H1 (cell line): ENCODE results near the gene TEX38. TPM values are rescaled to one million over a fixed set of nuclear protein-coding genes. Genes with fewer than 3 reads are reported as not detected.

ENCODE experiments used
- CTCF ChIA-PET: fragments of 300-600 bp; sonication (Branson Sonifier 250); formaldehyde crosslinking; loops from one replicate; lab custom pipeline; 2021; ENCODE audit not compliant: partially characterized antibody; lab: Charles Lee
- POLR2A ChIA-PET: fragments of 300-600 bp; sonication (Branson Sonifier 250); formaldehyde crosslinking; loops from one replicate; lab custom pipeline; 2021; ENCODE audit warnings: inconsistent platforms; ENCODE audit not compliant: partially characterized antibody; lab: Charles Lee
- DNase-seq, 2 experiments: peaks; one replicate each; pipeline versions ENCODE4 v3.0.0 to v3.0.0-alpha.2; 2010 to 2022; ENCODE audit warnings: low spot score in 2 of 2, low read depth in 1 of 2, mixed read lengths in 1 of 2
- FAIRE-seq: peaks from 2 replicates; lab custom pipeline; 2011; peaks lifted over from hg19 to GRCh38; lab: Jason Lieb, UNC
- H2AFZ ChIP-seq: 2 replicates; pipeline ENCODE4 v1.8.1; 2012; ENCODE audit warnings: low read length, inconsistent platforms
- H2AK5ac ChIP-seq: 2 replicates; pipeline ENCODE4 v1.6.1; 2013; ENCODE audit warnings: low read depth, low read length
- H2BK120ac ChIP-seq: replicated peaks from 2 replicates; pipeline ENCODE3; 2013; ENCODE audit warnings: low read depth, low read length, inconsistent platforms
- H2BK12ac ChIP-seq: 2 replicates; pipeline ENCODE4 v1.6.1; 2013; ENCODE audit warnings: low read depth, low read length
- H2BK15ac ChIP-seq: 2 replicates; pipeline ENCODE4 v1.6.1; 2013; ENCODE audit warnings: low read length
- H2BK20ac ChIP-seq: 2 replicates; pipeline ENCODE4 v1.6.1; 2013; ENCODE audit warnings: low read length
- H2BK5ac ChIP-seq: 2 replicates; pipeline ENCODE4 v1.6.1; 2013; ENCODE audit warnings: low read depth, low read length
- H3K14ac ChIP-seq: 2 replicates; pipeline ENCODE4 v1.6.1; 2013; ENCODE audit warnings: inconsistent platforms; ENCODE audit not compliant: insufficient read length
- H3K18ac ChIP-seq: 2 replicates; pipeline ENCODE4 v1.6.1; 2013; ENCODE audit warnings: low read length; ENCODE audit errors: extremely low read depth
- H3K23ac ChIP-seq: 2 replicates; pipeline ENCODE4 v1.6.1; 2013; ENCODE audit warnings: inconsistent platforms; ENCODE audit not compliant: insufficient read length
- H3K23me2 ChIP-seq: 2 replicates; pipeline ENCODE4 v1.6.1; 2013; ENCODE audit warnings: low read depth, low read length
- H3K27ac ChIP-seq: 2 replicates; pipeline ENCODE4 v1.6.1; 2011; ENCODE audit warnings: low read depth, low read length, inconsistent platforms
- H3K27me3 ChIP-seq, 4 experiments: replicated peaks in 1 of 4; 1 replicate in 1 of 4; 2 replicates in 3 of 4; pipeline versions ENCODE4 v1.6.1 to v1.8.1; 2011 to 2013; ENCODE audit warnings: low read length in 3 of 4, mild to moderate bottlenecking in 3 of 4, inconsistent platforms in 2 of 4, mixed read lengths in 2 of 4, moderate library complexity in 1 of 4; ENCODE audit not compliant: control insufficient read depth in 3 of 4, insufficient read depth in 3 of 4; ENCODE audit errors: extremely low read depth in 1 of 4
- H3K36me3 ChIP-seq, 4 experiments: 2 replicates each; pipeline versions ENCODE4 v1.6.1 to v1.8.1; 2011 to 2013; ENCODE audit warnings: mild to moderate bottlenecking in 4 of 4, low read length in 3 of 4, moderate library complexity in 2 of 4, control low read depth in 1 of 4, inconsistent platforms in 1 of 4; ENCODE audit not compliant: insufficient read depth in 4 of 4, control insufficient read depth in 2 of 4
- H3K4ac ChIP-seq: replicated peaks from 2 replicates; pipeline ENCODE3; 2013; ENCODE audit warnings: low read length, low read depth, mixed read lengths, inconsistent platforms; ENCODE audit not compliant: insufficient read length
- H3K4me1 ChIP-seq, 4 experiments: replicated peaks in 1 of 4; 1 replicate in 1 of 4; 2 replicates in 3 of 4; pipeline versions ENCODE4 v1.6.1 to v1.8.1; 2011 to 2013; ENCODE audit warnings: low read length in 3 of 4, inconsistent platforms in 2 of 4, mixed read lengths in 1 of 4; ENCODE audit not compliant: insufficient read depth in 4 of 4, control insufficient read depth in 3 of 4
- H3K4me2 ChIP-seq, 2 experiments: 2 replicates each; pipeline versions ENCODE4 v1.6.1 to v1.8.1; 2011 to 2013; ENCODE audit warnings: low read depth in 2 of 2, low read length in 2 of 2, control low read depth in 1 of 2, inconsistent platforms in 1 of 2, mild to moderate bottlenecking in 1 of 2; ENCODE audit not compliant: insufficient read depth in 1 of 2
- H3K4me3 ChIP-seq, 4 experiments: fragments of 200-600, 300-600 bp in 1 of 4; sonication (generic), shearing (Covaris generic), sonication (Bioruptor Twin) in 1 of 4; 2 replicates each; pipeline versions ENCODE4 v1.5.1 to v1.8.1; 2011 to 2016; ENCODE audit warnings: low read length in 4 of 4, low read depth in 3 of 4, control low read depth in 2 of 4, inconsistent platforms in 2 of 4, mild to moderate bottlenecking in 2 of 4, mixed read lengths in 1 of 4, moderate library complexity in 1 of 4; ENCODE audit not compliant: insufficient read depth in 2 of 4; ENCODE audit errors: extremely low read depth in 1 of 4
- H3K56ac ChIP-seq: replicated peaks from 2 replicates; pipeline ENCODE3; 2013; ENCODE audit warnings: low read depth, mild to moderate bottlenecking, mixed read lengths, low read length, inconsistent platforms; ENCODE audit not compliant: insufficient read length
- H3K79me1 ChIP-seq: 2 replicates; pipeline ENCODE4 v1.6.1; 2013; ENCODE audit warnings: low read depth, low read length, control low read depth
- H3K79me2 ChIP-seq, 2 experiments: 2 replicates each; pipeline versions ENCODE4 v1.6.1 to v1.8.1; 2012 to 2013; ENCODE audit warnings: low read length in 2 of 2, mild to moderate bottlenecking in 2 of 2, inconsistent platforms in 1 of 2; ENCODE audit not compliant: insufficient read depth in 2 of 2, control insufficient read depth in 1 of 2
- H3K9ac ChIP-seq, 4 experiments: replicated peaks in 1 of 4; 1 replicate in 1 of 4; 2 replicates in 3 of 4; pipeline versions ENCODE4 v1.6.1 to v1.8.1; 2011 to 2013; ENCODE audit warnings: low read depth in 3 of 4, low read length in 3 of 4, control low read depth in 2 of 4, mild to moderate bottlenecking in 2 of 4, moderate library complexity in 2 of 4, inconsistent platforms in 1 of 4; ENCODE audit errors: extremely low read depth in 1 of 4
- H3K9me3 ChIP-seq, 2 experiments: 2 replicates each; pipeline versions ENCODE4 v1.6.1 to v1.8.1; 2012 to 2013; ENCODE audit warnings: mild to moderate bottlenecking in 2 of 2, moderate library complexity in 2 of 2, control low read depth in 1 of 2, inconsistent platforms in 1 of 2, low read depth in 1 of 2, low read length in 1 of 2, mixed read lengths in 1 of 2; ENCODE audit not compliant: insufficient read depth in 2 of 2
- H4K20me1 ChIP-seq, 2 experiments: replicated peaks in 1 of 2; 2 replicates each; pipeline versions ENCODE3 to v1.8.1; 2011 to 2013; ENCODE audit warnings: inconsistent platforms in 2 of 2, low read length in 2 of 2, mild to moderate bottlenecking in 1 of 2; ENCODE audit not compliant: insufficient read depth in 2 of 2, control insufficient read depth in 1 of 2
- H4K5ac ChIP-seq: 2 replicates; pipeline ENCODE4 v1.6.1; 2013; ENCODE audit warnings: low read length, low read depth, mixed read lengths, inconsistent platforms; ENCODE audit not compliant: insufficient read length
- H4K8ac ChIP-seq: 2 replicates; pipeline ENCODE4 v1.8.0; 2013; ENCODE audit warnings: mild to moderate bottlenecking, moderate library complexity, low read length, inconsistent platforms; ENCODE audit not compliant: insufficient read depth; ENCODE audit errors: extremely low read depth
- H4K91ac ChIP-seq: replicated peaks from 2 replicates; pipeline ENCODE3; 2013; ENCODE audit warnings: low read length, mixed read lengths, inconsistent platforms; ENCODE audit not compliant: insufficient read length
- ASH2L ChIP-seq: fragments of 200-600, 300-600 bp; sonication (generic); IDR thresholded peaks from one replicate; pipeline ENCODE4 v1.7.1; 2017; ENCODE audit warnings: low read length
- BACH1 ChIP-seq: IDR thresholded peaks from 2 replicates; pipeline ENCODE4 v1.6.1; 2012; ENCODE audit warnings: low read length, improper control_type of control experiment
- CBX5 ChIP-seq: fragments of 300-800, 300-1000 bp; sonication (generic); IDR thresholded peaks from 2 replicates; pipeline ENCODE4 v1.7.1; 2016; ENCODE audit warnings: antibody characterized with exemption, low read length, low read depth
- CBX8 ChIP-seq: fragments of 300-800, 300-1000 bp; sonication (generic); IDR thresholded peaks from 2 replicates; pipeline ENCODE4 v1.7.1; 2016; ENCODE audit warnings: low read depth, low read length, borderline replicate concordance
- GABPA ChIP-seq: IDR thresholded peaks from 2 replicates; pipeline ENCODE4 v1.6.1; 2011; ENCODE audit warnings: mild to moderate bottlenecking, low read length, moderate library complexity, borderline replicate concordance; ENCODE audit not compliant: insufficient read depth
- JUN ChIP-seq: IDR thresholded peaks from 2 replicates; pipeline ENCODE4 v1.6.1; 2011; ENCODE audit warnings: low read depth, mild to moderate bottlenecking, improper control_type of control experiment, low read length
- RNF2 ChIP-seq: fragments of 200-900, 300-1000 bp; sonication (generic); IDR thresholded peaks from 2 replicates; pipeline ENCODE4 v1.7.1; 2016; ENCODE audit warnings: borderline replicate concordance, low read depth, mild to moderate bottlenecking, antibody characterized with exemption, low read length; ENCODE audit not compliant: poor library complexity, severe bottlenecking; ENCODE audit errors: missing control alignments
- ZNF274 ChIP-seq: IDR thresholded peaks from 2 replicates; pipeline ENCODE4 v1.7.0; 2012; ENCODE audit warnings: low read length, borderline replicate concordance; ENCODE audit errors: extremely low read depth
- WGBS, 2 experiments: shearing (Covaris generic) in 1 of 2; methylation state at CpG; one replicate each; pipeline versions ENCODE4 v1.1.6 to v1.1.7; 2013 to 2015; ENCODE audit warnings: low lambda C conversion rate in 2 of 2, mixed read lengths in 2 of 2, inconsistent platforms in 1 of 2, low coverage in 1 of 2, missing lambda C conversion rate in 1 of 2; ENCODE audit not compliant: insufficient replicate concordance in 2 of 2, insufficient coverage in 1 of 2, insufficient read length in 1 of 2; ENCODE audit errors: extremely low coverage in 1 of 2, missing lambda C conversion rate in 1 of 2; 5-methylcytosine and 5-hydroxymethylcytosine counted together
- polyA plus RNA-seq, 7 experiments: library from polyadenylated mRNA; depleted of rRNA in 3 of 7; stranded (reverse) in 5 of 7; unstranded in 2 of 7; fragments of >200 nt in 5 of 7; fragments of 200-250 nt in 2 of 7; gene quantifications; 1 replicate in 5 of 7; 2 replicates in 1 of 7; 4 replicates in 1 of 7; pipeline versions ENCODE4 v1.2.1 to v1.2.3, GENCODE V29; 2011 to 2013; ENCODE audit warnings: missing spikeins in 2 of 7, mixed read lengths in 2 of 7
- total RNA-seq: library from RNA; stranded (reverse); fragmentation: NEBNext Ultra II Directional; extraction: Animal tissue kit (Norgen Biotek cat#: 25700); gene quantifications from 2 replicates; pipeline ENCODE4 v1.2.1, GENCODE V29; 2021

TEX38 gene
- total and polyA plus RNA-seq, 2 of the 8 experiments (the other 6 are each of a cell fraction or from before 2014, with no cell fraction given), result 0.33 TPM; not detected in 1

GRCh38 chr1:46673749-46674182, 2.1 kb downstream of the TEX38 start:
- TF ChIP-seq RNF2 (no peak), BACH1 (no peak), ZNF274 (no peak), CBX8 (no peak), GABPA (no peak), JUN (no peak), ASH2L (no peak), CBX5 (no peak)
- Histone ChIP-seq H3K14ac (no peak overlapping the region), H3K9me3 (no peaks in the 10 kb centered on the region), H3K56ac (no peak overlapping the region), H2AK5ac (no peak overlapping the region; the same call in 1 of the 2 replicates), H3K27me3 (no peaks in the 10 kb centered on the region), H4K8ac (no peak overlapping the region), H3K4me3 (no peak overlapping the region), H2AFZ (no peak overlapping the region), H3K79me1 (no peaks in the 10 kb centered on the region), H3K4me1 (peaks cover 1 to 14% (median 11%) of the 10 kb centered on the region in 4 experiments; a peak in 4 of 7 replicates), H2BK120ac (no peak overlapping the region), H4K20me1 (no peaks in the 10 kb centered on the region), H4K91ac (no peak overlapping the region), H3K9ac (no peak overlapping the region), H2BK15ac (no peak overlapping the region), H3K18ac (no peak overlapping the region), H3K79me2 (no peaks in the 10 kb centered on the region), H2BK20ac (no peak overlapping the region), H3K23me2 (no peaks in the 10 kb centered on the region; the same call in 1 of the 2 replicates), H2BK5ac (no peak overlapping the region), H3K4ac (no peak overlapping the region), H4K5ac (no peak overlapping the region), H2BK12ac (no peak overlapping the region), H3K27ac (no peak overlapping the region), H3K23ac (no peak overlapping the region), H3K4me2 (no peak overlapping the region), H3K36me3 (peaks cover 0 to 21% (median 0%) of the 10 kb centered on the region in 4 experiments; a peak in 2 of 8 replicates)
- FAIRE-seq, result no peak
- WGBS, 2 experiments, result 88% methylated on average over 4 of the region's 4 CpGs; no CpG with 5 or more reads in 1 of the 2 experiments
- POLR2A ChIA-PET, result no interaction called here
- DNase-seq, result no peak
- CTCF ChIA-PET, result interaction anchor here (1.1 to 1.3 kb wide), 2 partner anchors 51 to 226 kb away, joined by 3 to 4 read pairs; no protein-coding TSS in a partner anchor
